HG03025 (cell line): ENCODE results near the gene PAF1.

Experiments used
- ATAC-seq: cut with Tn5 transposase; IDR thresholded peaks from one replicate; pipeline ENCODE4 v1.9.1; 2021; ENCODE audit warnings: mild to moderate bottlenecking, moderate library complexity; ENCODE audit not compliant: unreplicated experiment, low FRiP score

The PAF1 gene

DNA sequence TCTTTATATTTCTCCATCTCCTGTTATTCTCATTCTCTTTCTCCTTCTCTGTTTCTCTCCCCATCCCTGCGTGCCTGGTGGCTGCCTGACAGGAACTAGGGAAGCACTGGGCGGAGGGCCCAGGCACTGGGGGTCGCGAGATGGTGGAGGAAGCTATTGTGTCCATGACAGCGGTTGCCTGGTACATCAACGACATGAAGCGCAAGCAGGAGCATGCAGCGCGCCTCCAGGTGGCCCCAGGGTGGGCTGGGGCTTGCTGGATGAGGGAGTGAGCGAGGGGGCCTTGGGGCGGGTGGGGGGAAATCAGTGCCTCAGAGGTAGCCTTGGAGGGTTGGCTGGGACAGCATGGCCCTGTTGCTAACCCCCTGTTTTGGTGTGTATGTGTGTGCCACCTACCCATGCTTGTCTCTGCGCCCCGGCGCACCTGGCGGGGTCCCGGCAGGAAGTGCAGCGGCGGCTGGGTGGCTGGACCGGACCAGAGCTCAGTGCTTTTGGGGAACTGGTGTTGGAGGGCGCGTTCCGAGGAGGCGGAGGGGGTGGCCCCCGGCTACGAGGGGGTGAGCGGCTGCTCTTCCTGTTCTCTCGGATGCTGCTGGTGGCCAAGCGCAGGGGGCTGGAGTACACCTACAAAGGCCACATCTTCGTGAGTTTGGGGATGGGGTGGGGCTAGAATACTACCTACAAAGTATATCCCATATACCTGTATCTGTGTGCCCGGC, 26.7 kb upstream of the PAF1 start:
- ATAC-seq = no peak

DNA sequence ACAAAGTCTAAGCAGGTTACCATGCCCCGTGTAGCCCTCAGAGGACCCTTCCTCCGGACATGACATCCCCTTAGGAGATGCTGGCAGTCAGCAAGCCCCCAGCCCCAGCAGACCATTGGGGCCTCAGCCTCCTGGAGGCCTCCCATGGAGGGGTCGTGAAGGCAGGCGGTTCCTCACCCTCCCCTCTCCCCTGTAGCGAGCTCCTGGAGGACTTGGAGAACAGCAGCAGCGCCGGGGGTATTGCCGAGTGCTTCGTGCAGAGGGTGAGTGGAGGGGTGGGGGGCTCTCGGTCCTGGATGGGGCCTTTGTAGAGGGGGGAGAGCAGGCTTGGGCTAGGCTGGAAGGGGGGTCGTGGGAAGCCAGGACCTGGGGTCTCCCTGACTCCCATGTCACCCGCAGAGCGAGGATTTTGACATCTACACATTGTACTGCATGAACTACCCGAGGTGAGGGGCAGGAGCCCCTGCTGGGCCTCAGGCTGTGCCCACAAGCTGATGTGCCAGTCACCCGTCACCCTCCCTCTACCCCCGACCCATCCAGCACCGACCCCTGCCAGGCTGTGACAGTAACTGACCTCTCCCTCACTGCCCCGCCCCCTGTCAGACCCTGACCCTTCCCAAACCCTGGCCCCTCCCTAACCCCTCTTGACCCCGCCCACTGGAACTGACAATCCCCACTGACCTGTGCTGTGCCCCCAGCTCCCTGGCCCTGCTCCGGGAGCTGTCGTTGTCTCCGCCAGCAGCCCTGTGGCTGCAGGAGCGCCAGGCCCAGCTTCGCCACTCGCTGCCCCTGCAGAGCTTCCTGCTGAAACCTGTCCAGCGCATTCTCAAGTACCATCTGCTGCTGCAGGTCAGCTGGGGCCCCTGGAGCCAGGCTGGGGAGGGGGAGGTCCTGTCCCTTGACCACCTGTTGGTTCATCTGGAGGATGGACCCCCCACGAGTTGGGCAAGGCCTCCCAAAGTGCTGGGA, 25.5 kb upstream of the PAF1 start:
- no peak for ATAC-seq

DNA sequence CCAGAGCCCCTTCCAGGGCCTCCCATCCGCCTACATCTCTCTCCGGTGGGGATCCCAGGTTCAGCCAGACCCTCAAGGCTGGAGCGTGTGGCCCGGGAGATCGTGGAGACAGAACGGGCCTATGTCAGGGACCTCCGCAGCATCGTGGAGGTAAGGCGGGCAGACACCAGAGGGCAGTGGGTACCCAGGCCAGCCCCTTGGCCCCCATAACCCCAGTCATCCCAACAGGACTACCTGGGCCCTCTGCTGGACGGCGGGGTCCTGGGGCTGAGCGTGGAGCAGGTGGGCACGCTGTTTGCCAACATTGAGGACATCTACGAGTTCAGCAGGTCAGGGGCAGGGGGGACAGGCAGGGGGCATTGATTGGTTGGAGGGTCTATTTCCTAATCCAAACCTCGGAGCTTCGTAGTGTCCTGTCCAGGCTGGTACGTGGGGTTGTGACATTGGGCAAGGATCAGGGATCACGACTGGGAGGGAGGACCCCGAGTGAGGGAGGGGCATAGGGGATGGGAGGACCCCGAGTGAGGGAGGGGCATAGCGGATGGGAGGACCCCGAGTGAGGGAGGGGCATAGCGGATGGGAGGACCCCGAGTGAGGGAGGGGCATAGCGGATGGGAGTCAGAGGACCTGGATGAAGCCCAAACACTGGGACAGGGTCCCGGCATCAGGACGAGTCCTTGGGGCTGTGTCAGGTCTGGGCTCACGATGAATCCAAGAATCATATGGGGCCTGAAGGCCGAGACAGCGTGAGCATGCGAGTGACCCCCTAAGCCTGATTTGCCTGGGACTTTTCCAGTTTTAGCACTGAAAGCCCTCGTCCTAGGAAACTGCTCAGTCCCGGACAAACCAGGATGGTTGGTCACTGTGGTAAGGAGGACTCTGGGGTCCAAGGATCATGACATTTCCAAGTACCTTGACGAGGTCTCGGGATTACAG, 24.5 kb upstream of the PAF1 start:
- no peak for ATAC-seq

DNA sequence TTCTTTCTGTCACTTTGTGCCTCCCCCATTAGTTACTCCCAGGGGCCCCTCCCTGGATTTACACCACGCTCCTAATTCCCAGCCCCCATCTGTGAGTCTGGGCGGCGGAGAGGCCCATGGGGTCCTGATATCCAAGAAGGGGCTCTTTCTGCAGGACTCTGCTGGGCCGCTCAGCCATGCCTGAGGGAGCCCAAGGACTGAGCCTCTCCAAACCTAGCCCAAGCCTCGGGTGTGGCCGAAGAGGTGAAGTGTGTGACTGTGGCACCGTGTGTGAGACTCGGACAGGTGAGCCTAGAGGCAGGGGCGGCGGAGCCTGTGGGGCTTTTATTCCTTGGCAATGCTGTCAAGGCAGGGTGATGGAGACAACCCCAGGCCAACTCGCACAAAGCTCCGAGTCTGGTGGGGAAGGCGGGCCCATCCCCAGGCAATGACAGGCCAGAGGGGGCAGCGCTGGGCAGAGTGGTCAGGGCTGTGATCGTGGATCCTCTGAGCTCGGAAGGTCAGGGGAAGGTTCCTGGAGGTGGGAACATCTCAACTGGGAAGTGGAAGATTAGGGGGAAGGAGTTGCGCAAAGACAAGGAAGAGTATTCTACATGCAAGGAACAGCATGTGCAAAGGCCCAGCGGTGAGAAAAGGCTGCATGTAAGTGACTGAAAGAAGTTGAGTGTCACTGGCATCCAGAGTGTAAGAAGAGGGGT, 23.2 kb upstream of the PAF1 start:
- ATAC-seq = no peak

DNA sequence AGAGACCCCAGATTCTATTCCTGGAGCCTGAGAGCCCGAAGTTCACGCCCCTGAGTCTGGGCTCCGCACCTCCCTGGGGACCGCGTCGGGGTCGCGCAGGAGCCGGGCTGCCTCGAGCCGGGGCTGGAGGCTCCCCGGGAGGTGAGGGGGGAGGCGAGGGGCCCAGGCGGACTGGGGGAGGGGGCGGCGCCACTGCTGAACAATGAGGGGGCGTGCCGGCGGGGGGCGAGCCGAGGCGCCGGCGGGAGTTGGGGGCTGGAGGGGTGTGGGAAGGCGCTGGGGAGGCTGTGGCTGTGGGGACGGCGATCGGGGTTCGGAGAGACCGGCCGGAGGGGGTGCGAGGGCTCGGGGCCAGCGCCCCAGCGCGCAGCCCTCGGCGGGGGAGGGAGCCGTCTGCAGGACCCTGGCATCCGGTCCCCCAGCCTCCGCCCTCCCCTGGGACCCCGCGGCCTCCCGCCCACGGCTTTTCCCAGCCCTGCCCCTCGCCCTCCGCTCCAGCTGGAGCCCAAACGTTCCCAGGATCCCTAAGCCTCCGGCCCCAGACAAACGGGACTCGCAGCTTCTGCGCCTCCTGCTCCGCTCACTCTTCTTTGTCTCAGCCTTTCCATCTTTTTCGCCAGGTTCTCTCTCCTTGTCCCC, 22.5 kb upstream of the PAF1 start:
- ATAC-seq = no peak

DNA sequence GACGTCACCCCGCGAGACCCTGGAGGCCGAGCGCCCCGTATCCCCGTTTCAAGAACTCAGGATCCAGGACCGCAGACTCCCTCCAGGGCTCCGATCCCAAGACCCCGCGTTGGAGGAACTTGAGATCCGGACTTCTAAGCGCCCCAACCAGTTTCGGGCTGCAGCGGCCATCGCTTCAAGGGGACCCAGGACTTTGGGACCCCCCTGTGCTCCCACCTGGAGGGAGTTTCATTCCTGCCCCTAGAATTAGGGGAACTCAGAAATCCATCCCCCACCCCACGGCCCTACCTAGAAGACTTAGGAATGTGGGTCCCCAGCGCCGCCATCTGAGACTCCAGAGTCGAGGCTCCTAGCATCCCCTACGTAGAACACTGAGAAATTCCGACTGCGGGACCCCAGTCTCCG, 22.0 kb upstream of the PAF1 start:
- no peak for ATAC-seq

DNA sequence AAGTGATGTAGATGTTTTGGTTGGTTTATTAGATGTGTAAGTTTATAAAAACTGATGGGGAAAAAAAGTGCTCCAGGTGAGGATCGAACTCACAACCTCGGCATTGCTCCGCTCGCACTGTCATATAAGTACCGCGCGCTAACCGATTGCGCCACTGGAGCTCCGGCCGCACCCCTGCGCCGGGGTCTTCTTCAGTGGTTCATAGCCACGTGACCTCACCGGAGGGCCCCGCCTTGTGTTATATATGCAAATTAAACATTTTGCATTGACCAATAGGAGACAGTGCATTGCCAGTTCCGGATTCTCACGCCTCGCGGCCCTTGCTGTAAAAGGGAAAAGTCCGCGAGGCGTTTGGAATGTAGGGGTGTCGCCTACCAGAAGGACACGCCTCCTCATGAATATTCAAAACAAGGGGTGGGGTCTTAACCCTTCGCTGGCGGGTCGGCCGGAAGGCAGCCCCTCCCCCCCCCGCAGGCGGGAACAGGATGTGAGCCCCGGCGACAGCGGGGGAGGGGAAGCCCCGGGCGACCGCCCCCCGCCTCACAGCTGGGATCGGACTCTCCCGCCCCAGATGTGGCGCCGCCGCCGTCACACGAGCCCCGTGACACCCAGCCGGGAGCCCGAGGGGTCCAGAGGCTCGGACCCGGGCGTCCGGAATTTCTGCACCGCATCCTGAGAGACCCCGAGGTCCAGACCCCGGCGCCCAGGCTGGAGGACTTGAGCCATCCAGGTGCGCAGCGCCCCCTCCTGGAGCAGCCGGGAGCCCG, 21.4 kb upstream of the PAF1 start, which contains the start of gene PLEKHG2:
Gene PLEKHG2, plus strand, starts transcription at position 570 of the 767 bp plus-strand sequence. CDS start 1,418 bp downstream, outside the sequence.
- ATAC-seq = peak; percentile 58

DNA sequence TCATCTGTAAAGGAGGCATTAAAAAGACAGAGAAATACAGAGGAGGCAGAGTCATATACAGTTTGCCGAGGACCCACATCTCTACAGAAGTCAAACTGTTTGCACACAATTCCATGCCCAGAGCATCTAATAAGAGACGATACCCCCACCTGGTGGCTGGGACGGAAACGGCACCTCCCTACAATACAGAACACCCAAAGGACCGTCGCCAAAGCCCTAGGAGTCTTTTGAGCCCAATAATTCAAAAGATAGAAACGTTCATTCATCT, 20.9 kb upstream of the PAF1 start:
- peak; percentile 13 for ATAC-seq

DNA sequence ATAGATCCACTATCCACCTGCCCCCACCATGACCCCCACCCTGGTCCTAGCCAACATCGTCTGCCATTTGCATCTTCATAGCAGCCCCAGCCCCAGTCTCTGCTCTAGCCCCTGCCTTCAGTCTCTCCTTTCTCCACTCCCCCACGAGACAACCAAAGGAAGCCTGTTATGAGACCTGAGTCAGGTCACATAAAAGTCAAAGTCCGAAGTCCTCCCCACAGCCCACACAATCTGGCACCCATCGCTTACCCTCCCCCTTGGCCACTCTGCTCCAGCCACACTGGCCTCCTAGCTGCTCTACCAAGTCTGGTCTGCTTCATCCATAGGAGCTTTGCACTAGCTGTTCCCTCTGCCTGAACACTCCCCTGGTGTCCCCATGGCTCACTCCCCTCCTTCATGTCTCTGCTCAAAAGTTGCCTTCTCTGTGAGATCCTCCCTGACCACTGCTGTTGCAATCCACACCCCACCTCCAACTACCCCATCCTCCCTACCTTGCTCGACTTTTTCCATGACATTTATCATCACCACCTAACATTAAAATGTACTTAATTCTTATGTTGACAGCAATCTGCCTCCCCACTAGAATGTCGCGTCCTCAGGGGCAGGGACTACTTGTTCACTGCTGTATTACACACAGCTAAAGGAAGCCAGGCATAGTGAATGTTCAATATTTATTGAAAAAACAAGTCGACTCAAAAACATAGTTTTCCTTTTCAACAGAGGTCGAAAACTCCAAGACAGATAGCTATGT, 20.4 kb upstream of the PAF1 start:
- ATAC-seq = no peak

DNA sequence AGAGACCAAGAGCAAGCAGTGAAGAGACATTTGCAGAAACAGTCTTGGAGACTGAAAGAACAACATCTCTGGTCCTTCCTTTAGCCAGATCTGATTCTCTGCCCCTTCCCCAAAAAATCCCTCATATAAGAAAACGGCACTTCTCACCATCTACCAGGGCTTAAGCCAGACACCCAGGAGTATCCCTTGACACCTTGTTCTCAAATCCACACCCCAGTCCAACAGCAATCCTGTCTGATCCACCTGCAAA, 19.9 kb upstream of the PAF1 start:
- ATAC-seq = no peak

DNA sequence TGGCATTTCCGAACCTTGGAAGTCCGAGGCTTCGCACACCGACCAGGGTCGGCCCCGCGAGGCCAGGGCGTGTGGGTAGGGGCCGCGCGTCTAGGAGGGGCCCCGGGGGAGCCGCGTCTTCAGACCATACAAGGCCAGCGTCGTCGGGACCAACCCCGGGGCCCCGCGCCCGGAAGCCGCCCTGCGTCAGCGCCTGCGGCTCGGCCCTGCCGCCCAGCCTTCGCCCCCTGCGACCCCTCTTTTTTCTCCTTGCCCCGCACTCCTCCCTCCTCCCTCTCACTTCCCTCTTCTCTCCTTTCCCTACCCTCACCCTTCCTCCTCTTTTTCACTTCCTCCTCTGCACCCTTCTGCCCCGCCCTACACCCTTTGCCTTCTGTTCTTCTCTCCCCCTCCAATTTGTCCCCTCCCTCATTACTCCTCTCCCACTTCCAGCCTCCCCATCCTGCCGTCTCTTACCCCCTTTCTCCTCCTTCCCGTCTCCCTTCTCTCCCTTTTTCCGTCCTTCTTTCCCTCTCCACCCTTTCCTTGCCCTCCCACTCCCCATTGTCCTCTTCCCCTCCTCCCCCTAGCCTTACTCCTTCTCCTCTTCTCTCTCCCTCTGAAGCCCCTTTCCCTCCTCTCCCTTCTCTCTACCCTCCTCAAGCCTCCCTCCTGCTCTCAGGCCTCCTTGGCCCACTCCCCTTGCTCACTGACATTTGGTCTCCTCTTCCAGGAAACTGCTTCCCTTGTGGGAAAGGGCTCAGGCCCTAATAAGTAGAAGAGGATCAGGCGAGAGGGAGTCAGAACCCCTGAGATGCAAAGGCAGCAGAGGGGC, 19.3 kb upstream of the PAF1 start:
- ATAC-seq = no peak

DNA sequence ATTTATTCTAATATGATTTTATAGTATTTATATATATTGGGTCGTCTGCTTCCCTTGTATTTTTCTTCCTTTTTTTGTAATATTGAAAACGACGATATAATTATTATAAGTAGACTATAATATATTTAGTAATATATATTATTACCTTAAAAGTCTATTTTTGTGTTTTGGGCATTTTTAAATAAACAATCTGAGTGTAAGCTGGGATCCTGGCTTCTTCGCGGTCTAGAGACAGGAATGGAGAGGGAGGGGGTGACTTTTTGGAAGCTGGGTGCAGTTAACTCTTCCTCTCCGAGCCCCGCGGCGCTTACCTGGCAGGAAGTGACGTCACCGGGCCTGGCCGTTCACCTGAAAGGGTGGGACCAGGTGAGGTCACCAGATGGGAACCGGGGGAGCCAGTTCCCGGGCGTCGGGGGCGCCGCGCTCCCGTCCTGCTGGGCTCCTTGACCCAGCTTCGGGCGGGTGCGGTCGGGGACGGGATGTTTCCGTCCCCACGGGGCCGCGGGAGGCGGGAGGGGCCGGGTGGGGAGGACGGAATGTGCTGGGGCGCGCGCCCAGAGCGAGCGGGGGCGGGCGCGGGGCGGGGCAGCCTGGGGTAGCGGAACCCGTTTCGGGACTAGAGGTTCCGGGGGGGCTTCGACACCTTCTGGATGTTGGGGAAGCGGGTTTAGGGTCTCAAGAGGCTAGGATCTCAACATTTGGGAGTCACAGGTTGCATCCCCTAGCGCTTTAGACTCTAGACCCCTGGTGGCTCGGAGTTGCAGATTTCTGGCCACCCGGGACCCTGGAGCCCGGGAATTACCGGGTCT, 18.5 kb upstream of the PAF1 start:
- ATAC-seq = no peak

DNA sequence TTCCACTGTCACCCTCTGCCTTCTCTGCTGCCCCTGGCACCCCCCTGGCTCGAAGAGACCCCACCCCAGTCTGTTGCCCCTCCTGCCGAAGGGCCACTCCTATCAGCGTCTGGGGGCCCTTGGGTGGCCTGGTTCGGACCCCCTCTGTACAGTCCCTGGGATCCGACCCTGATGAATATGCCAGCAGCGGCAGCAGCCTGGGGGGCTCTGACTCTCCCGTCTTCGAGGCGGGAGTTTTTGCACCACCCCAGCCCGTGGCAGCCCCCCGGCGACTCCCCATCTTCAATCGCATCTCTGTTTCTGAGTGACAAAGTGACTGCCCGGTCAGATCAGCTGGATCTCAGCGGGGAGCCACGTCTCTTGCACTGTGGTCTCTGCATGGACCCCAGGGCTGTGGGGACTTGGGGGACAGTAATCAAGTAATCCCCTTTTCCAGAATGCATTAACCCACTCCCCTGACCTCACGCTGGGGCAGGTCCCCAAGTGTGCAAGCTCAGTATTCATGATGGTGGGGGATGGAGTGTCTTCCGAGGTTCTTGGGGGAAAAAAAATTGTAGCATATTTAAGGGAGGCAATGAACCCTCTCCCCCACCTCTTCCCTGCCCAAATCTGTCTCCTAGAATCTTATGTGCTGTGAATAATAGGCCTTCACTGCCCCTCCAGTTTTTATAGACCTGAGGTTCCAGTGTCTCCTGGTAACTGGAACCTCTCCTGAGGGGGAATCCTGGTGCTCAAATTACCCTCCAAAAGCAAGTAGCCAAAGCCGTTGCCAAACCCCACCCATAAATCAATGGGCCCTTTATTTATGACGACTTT, 17.7 kb upstream of the PAF1 start:
- ATAC-seq = no peak

DNA sequence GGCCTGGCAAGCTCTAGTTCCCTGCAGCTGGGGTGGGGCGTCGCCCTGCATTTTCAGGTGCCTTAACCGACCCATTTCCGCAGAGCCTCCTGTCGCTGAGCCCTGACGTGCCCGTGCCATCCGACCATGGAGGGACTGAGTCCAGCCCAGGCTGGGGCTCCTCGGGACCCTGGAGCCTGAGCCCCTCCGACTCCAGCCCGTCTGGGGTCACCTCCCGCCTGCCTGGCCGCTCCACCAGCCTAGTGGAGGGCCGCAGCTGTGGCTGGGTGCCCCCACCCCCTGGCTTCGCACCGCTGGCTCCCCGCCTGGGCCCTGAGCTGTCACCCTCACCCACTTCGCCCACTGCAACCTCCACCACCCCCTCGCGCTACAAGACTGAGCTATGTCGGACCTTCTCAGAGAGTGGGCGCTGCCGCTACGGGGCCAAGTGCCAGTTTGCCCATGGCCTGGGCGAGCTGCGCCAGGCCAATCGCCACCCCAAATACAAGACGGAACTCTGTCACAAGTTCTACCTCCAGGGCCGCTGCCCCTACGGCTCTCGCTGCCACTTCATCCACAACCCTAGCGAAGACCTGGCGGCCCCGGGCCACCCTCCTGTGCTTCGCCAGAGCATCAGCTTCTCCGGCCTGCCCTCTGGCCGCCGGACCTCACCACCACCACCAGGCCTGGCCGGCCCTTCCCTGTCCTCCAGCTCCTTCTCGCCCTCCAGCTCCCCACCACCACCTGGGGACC, 16.9 kb upstream of the PAF1 start:
- no peak for ATAC-seq

DNA sequence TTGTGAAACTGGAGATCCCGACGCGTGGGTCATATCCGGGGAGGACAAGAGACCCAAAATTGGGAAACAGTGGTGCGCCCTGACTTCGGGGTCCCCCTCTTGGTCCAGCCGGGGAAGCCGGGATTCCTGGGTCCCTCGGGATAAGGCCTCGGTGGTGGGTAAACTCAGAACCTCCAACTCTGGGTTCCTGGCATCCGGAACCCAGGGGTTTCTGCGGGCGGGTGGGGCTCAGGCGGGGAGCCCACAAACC, 16.4 kb upstream of the PAF1 start:
- no peak for ATAC-seq
